ENCODE results near the gene SIK1. TPM values are rescaled to one million over a fixed set of nuclear protein-coding genes. Genes with fewer than 3 reads are reported as not detected.
"Not testable (repeated sequence)": the region's sequence is repeated elsewhere in the genome, so short reads cannot be mapped to it uniquely, and the experiment has no call there.

Gene SIK1
- polyA plus RNA-seq, 1 experiment, result 1.4 TPM

GRCh38 chr21:43433340-43434136 lies 6.6 kb upstream of the SIK1 start:
- H3K4me3 ChIP-seq (ENCODE audit: low read depth, low read length); H3K27me3 ChIP-seq (ENCODE audit: control insufficient read depth, insufficient read depth, low read length); H3K27ac ChIP-seq (ENCODE audit: low read depth, low read length); H3K9me3 ChIP-seq (ENCODE audit: control insufficient read depth, insufficient read depth, low read length); POLR2A ChIA-PET; DNase-seq (ENCODE audit: low read depth, low spot score); CTCF ChIA-PET: not testable (repeated sequence)

DNA sequence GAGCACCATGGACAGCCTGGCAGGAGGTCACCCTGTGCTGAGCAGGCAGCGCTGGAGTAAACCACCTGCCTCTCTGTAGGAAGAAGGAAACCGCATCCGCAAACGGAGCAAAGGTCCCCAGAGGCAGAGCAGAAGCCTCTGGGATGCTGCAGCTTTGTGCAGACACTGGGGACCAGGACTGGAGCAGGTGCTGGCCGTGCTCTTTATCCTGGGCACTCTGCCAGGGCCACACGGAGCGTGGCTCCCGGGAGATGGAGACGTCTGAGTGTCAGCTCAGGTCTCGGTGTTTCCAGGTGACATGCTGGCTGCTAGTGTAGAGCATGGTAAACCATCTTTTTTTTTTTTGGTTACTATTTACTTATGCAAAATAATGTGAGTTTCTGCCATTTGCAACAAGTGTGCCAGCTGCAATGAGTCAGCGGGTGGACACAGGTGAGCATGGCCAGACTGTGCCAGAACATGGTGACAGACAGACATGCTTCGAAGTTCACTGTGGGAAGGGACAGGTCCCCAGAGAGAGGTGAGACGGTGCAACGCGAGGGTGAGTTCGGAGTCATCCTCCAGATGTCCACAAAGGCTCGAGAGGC lies 4.0 kb upstream of the SIK1 start:
- H3K27ac ChIP-seq (ENCODE audit: low read depth, low read length); CTCF ChIA-PET; POLR2A ChIA-PET; H3K27me3 ChIP-seq (ENCODE audit: control insufficient read depth, insufficient read depth, low read length); H3K4me3 ChIP-seq (ENCODE audit: low read depth, low read length); DNase-seq (ENCODE audit: low read depth, low spot score); H3K9me3 ChIP-seq (ENCODE audit: control insufficient read depth, insufficient read depth, low read length): not testable (repeated sequence)

DNA sequence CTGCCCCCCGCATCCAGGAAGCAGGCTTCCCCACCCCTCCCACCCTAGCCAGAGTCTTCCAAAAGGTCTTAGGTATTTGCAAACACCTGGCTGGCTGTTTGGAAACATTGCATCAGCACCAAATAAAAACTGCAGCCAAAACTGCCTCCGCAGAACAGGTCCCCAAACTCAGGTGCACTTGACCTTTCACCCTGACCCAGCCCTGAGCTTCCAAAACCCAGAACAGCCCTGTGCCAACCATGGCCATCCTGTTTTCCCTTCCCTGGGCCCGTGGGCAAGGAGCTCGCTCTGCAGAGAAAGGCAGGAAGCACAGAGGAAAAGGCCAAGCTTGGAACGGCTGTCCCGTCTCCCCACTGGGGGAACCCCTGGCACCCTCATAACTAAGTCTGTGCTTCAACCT lies 2.0 kb upstream of the SIK1 start:
- DNase-seq (ENCODE audit: low read depth, low spot score); H3K27ac ChIP-seq (ENCODE audit: low read depth, low read length); POLR2A ChIA-PET; H3K4me3 ChIP-seq (ENCODE audit: low read depth, low read length); H3K27me3 ChIP-seq (ENCODE audit: control insufficient read depth, insufficient read depth, low read length); CTCF ChIA-PET; H3K9me3 ChIP-seq (ENCODE audit: control insufficient read depth, insufficient read depth, low read length): not testable (repeated sequence)

DNA sequence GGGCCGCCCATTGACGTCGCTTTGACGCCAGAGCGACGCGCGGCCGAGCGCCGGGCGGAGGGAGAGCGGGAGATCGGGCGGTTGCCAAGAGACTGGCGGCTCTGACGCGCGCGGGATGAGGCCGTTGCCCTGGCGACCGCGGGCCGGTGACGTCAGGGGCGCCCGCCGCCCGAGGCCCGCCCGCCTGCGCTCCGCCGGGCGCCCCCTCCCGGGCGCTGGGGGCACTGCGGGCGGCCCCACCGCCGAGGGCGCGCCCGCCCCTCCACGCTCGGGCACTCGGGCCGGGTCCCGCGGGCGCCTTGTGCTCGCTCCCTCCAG lies 270 bp upstream of the SIK1 start:
- H3K9me3 ChIP-seq (ENCODE audit: control insufficient read depth, insufficient read depth, low read length); H3K4me3 ChIP-seq (ENCODE audit: low read depth, low read length); CTCF ChIA-PET; H3K27ac ChIP-seq (ENCODE audit: low read depth, low read length); POLR2A ChIA-PET; DNase-seq (ENCODE audit: low read depth, low spot score); H3K27me3 ChIP-seq (ENCODE audit: control insufficient read depth, insufficient read depth, low read length): not testable (repeated sequence)

DNA sequence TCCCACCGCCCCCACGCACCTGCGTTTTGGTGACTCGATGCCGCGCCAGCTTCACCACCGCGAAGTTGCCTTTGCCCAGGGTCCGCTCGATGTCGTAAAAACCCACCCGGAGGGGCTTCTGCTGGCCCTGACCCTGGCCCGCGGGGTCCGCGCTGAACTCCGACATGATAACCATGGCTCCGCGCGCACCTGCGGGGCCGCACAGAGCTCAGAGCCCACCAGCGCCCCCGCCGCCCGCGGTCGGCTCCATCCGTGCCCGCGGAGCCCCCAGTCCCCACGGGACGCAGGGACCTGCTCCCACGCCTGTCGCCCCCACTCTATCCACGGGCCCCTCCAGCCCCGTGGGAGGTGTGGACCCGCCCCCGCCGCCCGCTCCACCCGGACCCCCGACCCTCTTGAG lies 927 bp downstream of the SIK1 start:
- H3K9me3 ChIP-seq (ENCODE audit: control insufficient read depth, insufficient read depth, low read length); H3K27me3 ChIP-seq (ENCODE audit: control insufficient read depth, insufficient read depth, low read length); POLR2A ChIA-PET; H3K4me3 ChIP-seq (ENCODE audit: low read depth, low read length); DNase-seq (ENCODE audit: low read depth, low spot score); H3K27ac ChIP-seq (ENCODE audit: low read depth, low read length); CTCF ChIA-PET: not testable (repeated sequence)

- H3K27me3 ChIP-seq (ENCODE audit: control insufficient read depth, insufficient read depth, low read length); H3K9me3 ChIP-seq (ENCODE audit: control insufficient read depth, insufficient read depth, low read length); H3K4me3 ChIP-seq (ENCODE audit: low read depth, low read length); POLR2A ChIA-PET; H3K27ac ChIP-seq (ENCODE audit: low read depth, low read length); CTCF ChIA-PET; DNase-seq (ENCODE audit: low read depth, low spot score): not testable (repeated sequence)
These were observed 7.5 kb downstream of the SIK1 start for GRCh38 chr21:43419475-43419874.

DNA sequence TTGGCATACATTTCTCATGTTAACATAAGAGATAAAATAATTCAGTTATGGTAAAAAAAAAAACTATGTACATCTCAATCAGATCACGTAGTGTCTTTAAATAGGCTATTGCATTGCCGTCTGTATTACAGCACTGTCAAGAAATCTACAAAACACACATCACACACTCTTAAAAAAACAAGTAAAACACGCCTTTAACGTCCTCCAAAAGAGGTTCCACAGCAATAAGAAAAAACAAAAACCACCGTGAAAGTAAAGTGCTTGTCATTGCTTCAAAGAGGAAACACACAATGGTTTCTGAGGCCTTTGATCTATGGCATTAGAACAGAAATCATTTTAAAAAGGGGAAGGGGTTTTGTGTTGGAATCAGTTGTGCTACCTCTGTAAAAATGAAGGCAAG lies 12.4 kb downstream of the SIK1 start:
- H3K27me3 ChIP-seq (ENCODE audit: control insufficient read depth, insufficient read depth, low read length); CTCF ChIA-PET; POLR2A ChIA-PET; H3K27ac ChIP-seq (ENCODE audit: low read depth, low read length); DNase-seq (ENCODE audit: low read depth, low spot score); H3K9me3 ChIP-seq (ENCODE audit: control insufficient read depth, insufficient read depth, low read length); H3K4me3 ChIP-seq (ENCODE audit: low read depth, low read length): not testable (repeated sequence)

GRCh38 chr21:43412020-43412788 lies 14.7 kb downstream of the SIK1 start:
- H3K9me3 ChIP-seq (ENCODE audit: control insufficient read depth, insufficient read depth, low read length); POLR2A ChIA-PET; DNase-seq (ENCODE audit: low read depth, low spot score); H3K4me3 ChIP-seq (ENCODE audit: low read depth, low read length); H3K27me3 ChIP-seq (ENCODE audit: control insufficient read depth, insufficient read depth, low read length); H3K27ac ChIP-seq (ENCODE audit: low read depth, low read length); CTCF ChIA-PET: not testable (repeated sequence)

- H3K9me3 ChIP-seq (ENCODE audit: control insufficient read depth, insufficient read depth, low read length); H3K4me3 ChIP-seq (ENCODE audit: low read depth, low read length); DNase-seq (ENCODE audit: low read depth, low spot score); H3K27ac ChIP-seq (ENCODE audit: low read depth, low read length); CTCF ChIA-PET; POLR2A ChIA-PET; H3K27me3 ChIP-seq (ENCODE audit: control insufficient read depth, insufficient read depth, low read length): not testable (repeated sequence)
These were observed 16.4 kb downstream of the SIK1 start for GRCh38 chr21:43410456-43411068.

DNA sequence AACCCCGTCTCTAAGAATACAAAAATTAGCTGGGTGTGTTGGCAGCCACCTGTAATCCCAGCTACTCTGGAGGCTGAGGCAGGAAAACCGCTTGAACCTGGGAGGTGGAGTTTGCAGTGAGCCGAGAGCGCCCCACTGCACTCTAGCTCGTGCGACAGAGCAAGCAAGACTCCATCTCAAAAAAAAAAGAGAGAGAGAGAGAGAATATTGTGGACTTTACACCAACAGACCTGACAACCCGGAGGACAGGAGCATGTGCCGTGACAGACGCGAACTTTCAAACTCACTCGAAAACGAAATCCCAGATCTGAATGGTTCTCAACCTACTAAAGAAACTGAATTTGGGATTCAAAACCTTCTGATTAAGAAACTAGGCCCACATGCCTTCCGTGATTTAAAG lies 19.8 kb downstream of the SIK1 start:
- H3K4me3 ChIP-seq (ENCODE audit: low read depth, low read length); CTCF ChIA-PET; POLR2A ChIA-PET; H3K27me3 ChIP-seq (ENCODE audit: control insufficient read depth, insufficient read depth, low read length); H3K9me3 ChIP-seq (ENCODE audit: control insufficient read depth, insufficient read depth, low read length); H3K27ac ChIP-seq (ENCODE audit: low read depth, low read length); DNase-seq (ENCODE audit: low read depth, low spot score): not testable (repeated sequence)

DNA sequence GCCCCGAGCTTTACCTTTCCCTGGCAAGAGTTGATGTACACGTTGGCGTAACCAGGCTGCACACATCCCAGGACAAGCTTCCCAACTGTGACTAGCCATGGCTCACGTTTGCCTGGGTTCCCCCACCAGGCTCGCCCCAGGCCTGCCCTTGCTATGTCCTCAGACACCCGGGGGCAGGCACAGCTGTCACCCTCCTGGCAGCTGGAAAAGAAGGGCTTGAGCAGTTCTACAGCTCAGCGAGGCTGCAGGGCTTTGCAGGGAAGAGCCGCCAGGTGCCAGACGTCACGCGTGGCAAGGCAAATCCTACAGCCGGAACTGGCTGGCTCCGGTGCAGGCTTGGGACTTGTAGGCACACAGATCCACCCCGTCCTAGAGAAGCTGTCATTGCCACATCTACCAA lies 22.5 kb downstream of the SIK1 start:
- POLR2A ChIA-PET; H3K27ac ChIP-seq (ENCODE audit: low read depth, low read length); H3K4me3 ChIP-seq (ENCODE audit: low read depth, low read length); H3K27me3 ChIP-seq (ENCODE audit: control insufficient read depth, insufficient read depth, low read length); CTCF ChIA-PET; H3K9me3 ChIP-seq (ENCODE audit: control insufficient read depth, insufficient read depth, low read length); DNase-seq (ENCODE audit: low read depth, low spot score): not testable (repeated sequence)
